D721Med (cell line): ENCODE data around the gene ZNF530.

ENCODE experiments used
- DNase-seq: peaks from one replicate; pipeline ENCODE4 v3.0.0; 2011; ENCODE audit warnings: low spot score; ENCODE audit not compliant: insufficient read length
- FAIRE-seq: peaks from 2 replicates; lab custom pipeline; 2011; peaks lifted over from hg19 to GRCh38; lab: Jason Lieb, UNC
- TF ChIP-seq, protein P1 (sequence below): IDR thresholded peaks from 2 replicates; pipeline ENCODE4 v1.5.1; 2012; ENCODE audit warnings: mild to moderate bottlenecking, control low read depth; ENCODE audit not compliant: insufficient read depth; ENCODE audit errors: missing control alignments

Gene ZNF530

DNA sequence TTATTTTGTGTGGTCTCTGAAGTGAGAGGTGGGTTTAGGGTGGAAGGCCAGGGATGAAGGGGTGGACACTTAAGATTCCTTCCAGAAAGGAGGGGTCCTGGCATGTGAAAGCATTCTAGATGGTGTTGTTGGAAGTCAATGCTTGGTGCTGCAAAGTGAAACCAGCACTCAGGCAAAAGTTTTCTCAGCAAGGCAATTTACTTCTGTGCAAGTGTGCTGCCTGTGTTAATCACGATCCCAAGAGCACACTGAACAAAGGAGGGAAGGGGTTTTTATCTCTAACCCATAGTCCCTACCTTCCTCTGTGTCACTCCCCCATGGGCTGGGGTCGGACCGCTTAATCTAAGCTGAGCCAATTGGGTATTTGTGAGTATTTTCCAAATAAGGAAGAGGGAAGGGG, 15.7 kb downstream of the ZNF530 start:
- DNase-seq = no peak
- no peak for FAIRE-seq
- TF ChIP-seq, protein P1, sequence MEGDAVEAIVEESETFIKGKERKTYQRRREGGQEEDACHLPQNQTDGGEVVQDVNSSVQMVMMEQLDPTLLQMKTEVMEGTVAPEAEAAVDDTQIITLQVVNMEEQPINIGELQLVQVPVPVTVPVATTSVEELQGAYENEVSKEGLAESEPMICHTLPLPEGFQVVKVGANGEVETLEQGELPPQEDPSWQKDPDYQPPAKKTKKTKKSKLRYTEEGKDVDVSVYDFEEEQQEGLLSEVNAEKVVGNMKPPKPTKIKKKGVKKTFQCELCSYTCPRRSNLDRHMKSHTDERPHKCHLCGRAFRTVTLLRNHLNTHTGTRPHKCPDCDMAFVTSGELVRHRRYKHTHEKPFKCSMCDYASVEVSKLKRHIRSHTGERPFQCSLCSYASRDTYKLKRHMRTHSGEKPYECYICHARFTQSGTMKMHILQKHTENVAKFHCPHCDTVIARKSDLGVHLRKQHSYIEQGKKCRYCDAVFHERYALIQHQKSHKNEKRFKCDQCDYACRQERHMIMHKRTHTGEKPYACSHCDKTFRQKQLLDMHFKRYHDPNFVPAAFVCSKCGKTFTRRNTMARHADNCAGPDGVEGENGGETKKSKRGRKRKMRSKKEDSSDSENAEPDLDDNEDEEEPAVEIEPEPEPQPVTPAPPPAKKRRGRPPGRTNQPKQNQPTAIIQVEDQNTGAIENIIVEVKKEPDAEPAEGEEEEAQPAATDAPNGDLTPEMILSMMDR = no peak

- FAIRE-seq (no peak), DNase-seq (no peak)
- TF ChIP-seq, protein P1 = no peak
Observed at GRCh38 chr19:57620673-57621348, 21.1 kb downstream of the ZNF530 start.

DNA sequence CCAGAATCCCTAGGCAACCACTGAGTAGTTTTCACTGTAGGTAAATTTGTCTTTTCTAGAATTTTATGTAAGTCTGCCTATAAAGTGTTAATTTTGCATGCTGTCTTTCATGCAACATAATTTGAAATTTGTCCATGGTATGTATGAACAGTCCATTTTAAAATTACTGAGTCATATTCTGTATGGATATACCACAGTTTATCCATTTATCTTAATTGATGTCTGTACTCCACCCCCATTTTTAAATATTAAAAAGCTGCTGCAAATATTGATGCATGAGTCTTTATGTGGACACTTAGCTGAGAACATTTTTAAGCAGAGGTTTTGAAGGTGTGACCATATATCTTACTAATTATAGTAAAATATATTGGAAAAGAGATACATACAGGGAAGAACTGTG, 23.4 kb downstream of the ZNF530 start:
- TF ChIP-seq, protein P1 = no peak

GRCh38 chr19:57632987-57633831, 33.5 kb downstream of the ZNF530 start, which contains the start of gene ZNF211:
Gene ZNF211 (plus strand): TSS chr19:57633168. CDS start chr19:57633347, 179 bp downstream.
- TF ChIP-seq, protein P1 = no peak
- peak; percentile 41 for FAIRE-seq

More for the DNA sequence above, 23.4 kb downstream of the ZNF530 start:
- no peak for DNase-seq
- no peak for FAIRE-seq

GRCh38 chr19:57633832-57634131, 34.1 kb downstream of the ZNF530 start:
- TF ChIP-seq, protein P1 = no peak
- DNase-seq = no peak
- no peak for FAIRE-seq

More at GRCh38 chr19:57632987-57633831, 33.5 kb downstream of the ZNF530 start, which contains the start of gene ZNF211:
- peak; percentile 78 for DNase-seq

GRCh38 chr19:57637379-57637778, 37.7 kb downstream of the ZNF530 start:
- TF ChIP-seq, protein P1 = no peak

GRCh38 chr19:57641715-57642234, 42.1 kb downstream of the ZNF530 start:
- FAIRE-seq = no peak
- no peak for DNase-seq
- TF ChIP-seq, protein P1 = no peak

More at GRCh38 chr19:57637379-57637778, 37.7 kb downstream of the ZNF530 start:
- FAIRE-seq (no peak), DNase-seq (no peak)
